ENCODE results near the gene EFTUD2.

DNA sequence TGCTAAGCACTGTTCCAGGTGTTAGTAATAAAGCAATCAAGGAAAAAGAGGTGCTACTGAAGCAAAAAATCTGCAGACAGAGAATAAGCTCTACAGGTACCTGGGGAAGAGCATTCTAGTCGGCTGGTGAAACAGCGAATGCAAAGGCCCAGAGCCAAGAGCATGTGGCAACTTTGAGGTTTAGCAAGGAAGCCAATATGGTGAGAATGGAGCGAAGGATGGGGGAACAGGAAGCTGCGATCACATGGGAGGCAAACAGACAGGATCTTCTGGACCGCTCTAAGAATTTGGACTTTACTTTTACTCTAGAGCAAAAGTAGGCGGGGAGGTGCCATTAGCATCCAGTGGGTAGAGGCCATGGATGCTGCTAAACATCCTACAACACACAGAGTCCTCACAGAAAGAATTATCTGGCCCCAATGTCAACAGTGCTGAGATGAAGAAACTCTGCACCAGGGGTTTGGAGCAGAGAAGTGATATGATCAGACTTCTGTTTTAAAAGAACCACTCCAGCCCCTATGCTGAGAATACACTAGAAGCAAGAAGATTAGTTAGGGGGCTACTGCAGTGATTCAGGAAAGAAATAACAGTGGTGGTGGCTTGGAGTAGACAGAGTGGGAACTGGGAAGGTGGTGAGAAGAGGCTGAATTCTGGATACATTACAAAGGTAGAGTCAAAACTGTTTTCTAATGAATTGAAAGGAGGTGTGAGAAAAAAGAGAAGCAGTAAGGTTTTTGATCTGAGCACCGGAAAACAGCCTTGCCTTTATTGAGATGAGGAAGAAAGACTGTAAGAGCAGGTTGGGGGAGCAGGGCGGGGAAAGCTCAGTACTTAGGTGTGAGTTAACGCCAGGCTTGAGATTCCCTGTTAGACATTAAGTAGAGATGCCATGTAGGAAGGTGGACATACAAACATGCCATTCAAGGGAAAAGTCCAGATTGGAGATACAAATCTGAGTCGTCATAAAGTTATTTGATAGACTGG is 11.0 kb downstream of the EFTUD2 start:
- TF ChIP-seq EZH2 (IDR thresholded peaks at IDR 0.05; ENCODE audit: borderline replicate concordance) (no peak), EZH2phosphoT487 (IDR thresholded peaks at IDR 0.05; ENCODE audit: low read depth, severe bottlenecking, unreplicated experiment) (no peak)

Data from hepatocyte (in vitro differentiated cells).